Measurements from ENCODE around the gene PNKD.

- TF ChIP-seq SRF (IDR thresholded peaks at IDR 0.05; ENCODE audit: low read depth) (no peak), CTCF (IDR thresholded peaks at IDR 0.05 in 2 of 3, conservative IDR thresholded peaks at IDR 0.05 in 1 of 3; ENCODE audit: borderline replicate concordance in 1 of 3, insufficient read depth in 1 of 3, low read depth in 2 of 3, low read length in 2 of 3) (no peak), RAD21 (IDR thresholded peaks at IDR 0.05; ENCODE audit: low read depth) (no peak), POLR2AphosphoS5 (IDR thresholded peaks at IDR 0.05; ENCODE audit: low read depth, low read length) (no peak)
Observed at GRCh38 chr2:218354045-218354444, 83.7 kb downstream of the PNKD start.
